NCI-H2227 (cell line): ENCODE measurements around the gene RAD51AP1.
A peak's percentile ranks its signal among the peaks of the same experiment; 100 is the strongest.
"Not testable (repeated sequence)": the region's sequence is repeated elsewhere in the genome, so short reads cannot be mapped to it uniquely, and the experiment has no call there.

Source experiments
- DNase-seq: peaks from one replicate; lab custom pipeline; 2025; ENCODE audit not compliant: unreplicated experiment; lab: John Stamatoyannopoulos, UW

Gene RAD51AP1

GRCh38 chr12:4538207-4539160, at the start of gene RAD51AP1:
Gene RAD51AP1, plus strand, starts transcription at chr12:4538890. Its CDS starts 50 bp downstream, at chr12:4538940.
- peak; percentile 94 for DNase-seq

- DNase-seq = no peak
Measured at GRCh38 chr12:4489556-4489955, 49.1 kb upstream of the RAD51AP1 start.

GRCh38 chr12:4490973-4491372, 47.7 kb upstream of the RAD51AP1 start:
- no peak for DNase-seq

GRCh38 chr12:4496145-4496838, 42.4 kb upstream of the RAD51AP1 start:
- DNase-seq = no peak

GRCh38 chr12:4499186-4499585, 39.5 kb upstream of the RAD51AP1 start:
- DNase-seq = no peak

GRCh38 chr12:4505376-4505986, 33.2 kb upstream of the RAD51AP1 start:
- DNase-seq = no peak

- no peak for DNase-seq
Measured at GRCh38 chr12:4506430-4506829, 32.3 kb upstream of the RAD51AP1 start.

- no peak for DNase-seq
Measured at GRCh38 chr12:4506870-4507269, 31.8 kb upstream of the RAD51AP1 start.

- peak; percentile 0 for DNase-seq
Measured at GRCh38 chr12:4508503-4508902, 30.2 kb upstream of the RAD51AP1 start.

GRCh38 chr12:4509269-4509668, 29.4 kb upstream of the RAD51AP1 start:
- not testable (repeated sequence) for DNase-seq

- no peak for DNase-seq
Measured at GRCh38 chr12:4518106-4518728, 20.5 kb upstream of the RAD51AP1 start.

- DNase-seq = not testable (repeated sequence)
Measured at GRCh38 chr12:4523443-4523842, 15.2 kb upstream of the RAD51AP1 start.

GRCh38 chr12:4526923-4527546, 11.7 kb upstream of the RAD51AP1 start:
- DNase-seq = peak; percentile 1

GRCh38 chr12:4530160-4530559, 8.5 kb upstream of the RAD51AP1 start:
- no peak for DNase-seq

- DNase-seq = no peak
Measured at GRCh38 chr12:4530982-4531586, 7.6 kb upstream of the RAD51AP1 start.

- no peak for DNase-seq
Measured at GRCh38 chr12:4535092-4535491, 3.6 kb upstream of the RAD51AP1 start.

GRCh38 chr12:4535871-4536270, 2.8 kb upstream of the RAD51AP1 start:
- DNase-seq = no peak

GRCh38 chr12:4539167-4539870, 629 bp downstream of the RAD51AP1 start:
- no peak for DNase-seq

GRCh38 chr12:4540170-4540569, 1.5 kb downstream of the RAD51AP1 start:
- no peak for DNase-seq

- DNase-seq = peak; percentile 0
Measured at GRCh38 chr12:4540638-4541037, 1.9 kb downstream of the RAD51AP1 start.
